Measurements from ENCODE around the gene ZNF691.
A peak's percentile ranks its signal among the peaks of the same experiment; 100 is the strongest.
"Not testable (repeated sequence)": the region's sequence is repeated elsewhere in the genome, so short reads cannot be mapped to it uniquely, and the experiment has no call there.

ZNF691 gene

GRCh38 chr1:42807056-42807668, 39.3 kb upstream of the ZNF691 start:
- no peak for TF ChIP-seq CTCF (IDR thresholded peaks at IDR 0.05; ENCODE audit: extremely low read depth, insufficient read depth, missing control alignments)
- DNase-seq (ENCODE audit: low spot score), result no peak
- in situ Hi-C loops (cut with MboI; ENCODE audit: low pct_unique_long_range_greater_than_20kb, low sequenced_read_pairs, unreplicated experiment), result no loop called here

- in situ Hi-C loops (cut with MboI; ENCODE audit: low pct_unique_long_range_greater_than_20kb, low sequenced_read_pairs, unreplicated experiment); DNase-seq (ENCODE audit: low spot score): not testable (repeated sequence)
Measured at GRCh38 chr1:42814815-42815214, 31.6 kb upstream of the ZNF691 start.

DNA sequence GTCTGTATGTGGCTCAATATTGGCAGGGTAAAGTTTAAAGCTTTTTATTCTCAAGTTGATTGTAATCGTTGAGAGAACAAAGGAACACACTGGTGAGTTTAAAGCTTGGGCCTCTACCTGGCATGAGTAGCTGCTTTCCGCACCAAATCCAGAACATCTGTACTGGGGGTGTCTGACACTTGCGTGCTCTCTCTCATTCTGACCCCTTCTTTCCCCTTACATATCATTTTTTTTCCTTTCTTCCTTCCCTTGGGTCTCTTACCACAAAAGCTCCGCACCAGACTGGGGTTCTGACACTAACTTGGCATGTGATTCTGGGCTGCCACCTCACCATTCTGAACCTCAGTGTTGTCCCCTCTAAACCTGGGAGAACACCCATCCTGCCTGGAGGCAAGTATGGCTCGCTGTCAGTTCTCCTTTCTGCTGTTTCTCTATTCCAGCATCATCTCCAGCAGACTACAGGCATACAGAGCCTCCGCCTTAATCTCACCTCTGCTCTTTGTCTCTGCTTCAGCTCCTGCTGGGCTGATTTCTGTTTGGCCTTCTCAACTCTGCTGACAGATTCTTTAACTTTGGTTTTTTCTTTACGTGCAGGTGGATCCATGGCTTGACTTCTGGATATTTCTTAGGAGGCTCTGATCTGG, 30.4 kb upstream of the ZNF691 start:
- TF ChIP-seq CTCF (IDR thresholded peaks at IDR 0.05; ENCODE audit: extremely low read depth, insufficient read depth, missing control alignments), result no peak
- in situ Hi-C loops (cut with MboI; ENCODE audit: low pct_unique_long_range_greater_than_20kb, low sequenced_read_pairs, unreplicated experiment), result no loop called here
- DNase-seq (ENCODE audit: low spot score), result peak; percentile 18

- peak; percentile 98 for DNase-seq (ENCODE audit: low spot score)
- no peak for TF ChIP-seq CTCF (IDR thresholded peaks at IDR 0.05; ENCODE audit: extremely low read depth, insufficient read depth, missing control alignments)
- in situ Hi-C loops (cut with MboI; ENCODE audit: low pct_unique_long_range_greater_than_20kb, low sequenced_read_pairs, unreplicated experiment), result no loop called here
Measured at GRCh38 chr1:42816585-42817439, 29.6 kb upstream of the ZNF691 start, which contains the start of the genes ERMAP and SVBP. TSS of gene ERMAP (plus strand) at chr1:42817122. CDS start at chr1:42830449, 13,327 bp downstream. TSS of gene SVBP (minus strand) at chr1:42817397. CDS start at chr1:42816544, 853 bp downstream.

- peak; percentile 17 for DNase-seq (ENCODE audit: low spot score)
- in situ Hi-C loops (cut with MboI; ENCODE audit: low pct_unique_long_range_greater_than_20kb, low sequenced_read_pairs, unreplicated experiment), result no loop called here
- no peak for TF ChIP-seq CTCF (IDR thresholded peaks at IDR 0.05; ENCODE audit: extremely low read depth, insufficient read depth, missing control alignments)
Measured at GRCh38 chr1:42817440-42817767, 29.0 kb upstream of the ZNF691 start.

- DNase-seq (ENCODE audit: low spot score), result no peak
- in situ Hi-C loops (cut with MboI; ENCODE audit: low pct_unique_long_range_greater_than_20kb, low sequenced_read_pairs, unreplicated experiment), result no loop called here
- TF ChIP-seq CTCF (IDR thresholded peaks at IDR 0.05; ENCODE audit: extremely low read depth, insufficient read depth, missing control alignments), result no peak
Measured at GRCh38 chr1:42817976-42818375, 28.4 kb upstream of the ZNF691 start.

DNA sequence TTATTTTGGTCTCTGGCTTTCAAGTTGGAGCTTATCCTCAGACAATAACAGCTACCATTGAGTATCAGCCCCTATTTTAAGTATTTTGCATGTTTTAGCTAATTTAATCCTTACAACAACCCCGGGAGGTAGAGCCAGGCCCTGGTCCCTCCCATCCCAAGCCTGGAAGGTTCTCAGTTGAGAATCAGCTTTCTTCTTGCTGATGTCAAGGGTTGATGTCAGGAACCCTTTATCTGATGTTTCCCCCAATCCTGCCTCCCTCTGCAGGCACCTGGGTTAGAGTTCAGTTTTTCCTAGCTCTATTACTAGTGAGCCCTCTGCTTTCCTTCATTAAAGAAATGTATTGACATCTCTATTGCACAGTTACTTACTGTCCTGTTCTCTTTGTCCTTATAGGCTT, 25.6 kb upstream of the ZNF691 start:
- no peak for DNase-seq (ENCODE audit: low spot score)
- in situ Hi-C loops (cut with MboI; ENCODE audit: low pct_unique_long_range_greater_than_20kb, low sequenced_read_pairs, unreplicated experiment), result no loop called here
- no peak for TF ChIP-seq CTCF (IDR thresholded peaks at IDR 0.05; ENCODE audit: extremely low read depth, insufficient read depth, missing control alignments)
